ENCODE results near the gene SPINK4.

The SPINK4 gene

DNA sequence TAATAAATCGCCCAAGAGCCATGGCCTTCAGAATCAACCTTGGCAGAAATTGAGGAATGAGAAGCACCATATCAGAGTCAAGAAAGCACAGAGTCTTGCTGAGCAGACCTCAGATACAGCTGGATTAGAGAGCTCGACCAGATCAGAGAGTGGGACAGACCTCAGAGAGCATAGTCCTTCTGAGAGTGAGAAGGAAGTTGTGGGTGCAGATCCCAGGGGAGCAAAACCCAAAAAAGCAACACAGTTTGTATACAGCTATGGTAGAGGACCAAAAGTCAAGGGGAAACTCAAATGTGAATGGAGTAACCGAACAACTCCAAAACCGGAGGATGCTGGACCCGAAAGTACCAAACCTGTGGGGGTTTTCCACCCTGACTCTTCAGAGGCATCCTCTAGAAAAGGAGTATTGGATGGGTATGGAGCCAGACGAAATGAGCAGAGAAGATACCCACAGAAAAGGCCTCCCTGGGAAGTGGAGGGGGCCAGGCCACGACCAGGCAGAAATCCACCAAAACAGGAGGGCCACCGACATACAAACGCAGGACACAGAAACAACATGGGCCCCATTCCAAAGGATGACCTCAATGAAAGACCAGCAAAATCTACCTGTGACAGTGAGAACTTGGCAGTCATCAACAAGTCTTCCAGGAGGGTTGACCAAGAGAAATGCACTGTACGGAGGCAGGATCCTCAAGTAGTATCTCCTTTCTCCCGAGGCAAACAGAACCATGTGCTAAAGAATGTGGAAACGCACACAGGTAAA is 54.9 kb downstream of the SPINK4 start:
- H3K9ac ChIP-seq, result no peak overlapping the region
- no peak overlapping the region for H3K4me3 ChIP-seq (ENCODE audit: low read depth, low read length)
- no peak overlapping the region for H3K27ac ChIP-seq
- peaks cover 6% of the 10 kb centered on the region for H3K4me1 ChIP-seq
- no peaks in the 10 kb centered on the region for H3K27me3 ChIP-seq (ENCODE audit: control insufficient read depth, insufficient read depth, low read length)
- peaks cover 24% of the 10 kb centered on the region for H3K79me2 ChIP-seq
- no peak overlapping the region for H2AFZ ChIP-seq
- no peak overlapping the region for H3K4me2 ChIP-seq (ENCODE audit: low read length)
- TF ChIP-seq, protein P1, sequence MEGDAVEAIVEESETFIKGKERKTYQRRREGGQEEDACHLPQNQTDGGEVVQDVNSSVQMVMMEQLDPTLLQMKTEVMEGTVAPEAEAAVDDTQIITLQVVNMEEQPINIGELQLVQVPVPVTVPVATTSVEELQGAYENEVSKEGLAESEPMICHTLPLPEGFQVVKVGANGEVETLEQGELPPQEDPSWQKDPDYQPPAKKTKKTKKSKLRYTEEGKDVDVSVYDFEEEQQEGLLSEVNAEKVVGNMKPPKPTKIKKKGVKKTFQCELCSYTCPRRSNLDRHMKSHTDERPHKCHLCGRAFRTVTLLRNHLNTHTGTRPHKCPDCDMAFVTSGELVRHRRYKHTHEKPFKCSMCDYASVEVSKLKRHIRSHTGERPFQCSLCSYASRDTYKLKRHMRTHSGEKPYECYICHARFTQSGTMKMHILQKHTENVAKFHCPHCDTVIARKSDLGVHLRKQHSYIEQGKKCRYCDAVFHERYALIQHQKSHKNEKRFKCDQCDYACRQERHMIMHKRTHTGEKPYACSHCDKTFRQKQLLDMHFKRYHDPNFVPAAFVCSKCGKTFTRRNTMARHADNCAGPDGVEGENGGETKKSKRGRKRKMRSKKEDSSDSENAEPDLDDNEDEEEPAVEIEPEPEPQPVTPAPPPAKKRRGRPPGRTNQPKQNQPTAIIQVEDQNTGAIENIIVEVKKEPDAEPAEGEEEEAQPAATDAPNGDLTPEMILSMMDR (IDR thresholded peaks at IDR 0.05), result no peak
- H3K36me3 ChIP-seq (ENCODE audit: control insufficient read depth, insufficient read depth, low read length), result no peaks in the 10 kb centered on the region
- H3K9me3 ChIP-seq (ENCODE audit: control insufficient read depth, low read length), result no peaks in the 10 kb centered on the region

DNA sequence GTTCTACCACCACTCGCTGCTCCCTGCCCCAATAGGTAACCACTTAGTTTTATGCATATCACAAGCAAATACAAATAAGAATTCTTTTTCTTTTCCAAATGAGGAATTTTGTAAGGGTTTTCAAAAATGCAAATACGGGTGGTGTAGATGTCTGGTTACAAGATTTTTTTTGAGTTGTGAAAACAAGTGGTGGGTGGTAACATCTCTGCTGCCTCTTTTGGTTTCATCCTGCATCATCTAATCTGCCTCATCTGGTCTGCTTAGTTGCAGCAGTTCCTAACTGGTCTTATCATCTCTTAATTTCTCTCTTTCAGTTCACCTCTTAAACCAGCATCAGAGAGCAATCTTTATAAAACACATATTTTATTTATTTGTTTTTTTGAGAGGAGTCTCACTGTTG is 55.6 kb downstream of the SPINK4 start:
- Histone ChIP-seq H3K9me3 (ENCODE audit: control insufficient read depth, low read length) (no peaks in the 10 kb centered on the region), H3K9ac (no peak overlapping the region), H3K4me2 (ENCODE audit: low read length) (no peak overlapping the region), H3K4me1 (peaks cover 6% of the 10 kb centered on the region), H3K4me3 (ENCODE audit: low read depth, low read length) (no peak overlapping the region), H3K79me2 (peaks cover 24% of the 10 kb centered on the region), H3K27ac (no peak overlapping the region), H2AFZ (no peak overlapping the region), H3K27me3 (ENCODE audit: control insufficient read depth, insufficient read depth, low read length) (no peaks in the 10 kb centered on the region), H3K36me3 (ENCODE audit: control insufficient read depth, insufficient read depth, low read length) (no peaks in the 10 kb centered on the region)
- TF ChIP-seq, protein P1 (IDR thresholded peaks at IDR 0.05), result no peak

DNA sequence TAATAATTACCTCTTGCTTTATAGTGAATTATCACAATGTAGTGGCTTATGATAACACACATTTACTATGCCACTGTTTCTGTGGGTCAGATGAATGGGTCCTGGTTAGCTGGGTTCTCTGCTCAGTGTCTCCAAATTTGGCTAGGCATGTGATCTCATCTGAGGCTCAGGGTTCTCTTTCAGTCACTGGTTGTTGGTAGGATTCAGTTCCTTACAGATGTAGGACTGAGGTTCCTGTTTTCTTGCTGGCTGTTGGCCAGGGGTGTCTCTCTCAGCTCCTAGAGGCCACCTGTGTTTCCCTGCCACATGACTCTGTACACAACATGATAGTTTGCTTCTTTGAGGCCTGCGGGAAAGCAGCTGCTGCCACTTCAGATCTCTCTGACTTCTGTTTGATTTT is 57.5 kb downstream of the SPINK4 start:
- Histone ChIP-seq H3K79me2 (peaks cover 14% of the 10 kb centered on the region), H3K9ac (no peak overlapping the region), H2AFZ (no peak overlapping the region), H3K4me3 (ENCODE audit: low read depth, low read length) (no peak overlapping the region), H3K9me3 (ENCODE audit: control insufficient read depth, low read length) (no peaks in the 10 kb centered on the region), H3K36me3 (ENCODE audit: control insufficient read depth, insufficient read depth, low read length) (no peaks in the 10 kb centered on the region), H3K27ac (no peak overlapping the region), H3K4me1 (peaks cover 6% of the 10 kb centered on the region), H3K4me2 (ENCODE audit: low read length) (no peak overlapping the region), H3K27me3 (ENCODE audit: control insufficient read depth, insufficient read depth, low read length) (no peaks in the 10 kb centered on the region)
- TF ChIP-seq, protein P1 (IDR thresholded peaks at IDR 0.05), result no peak

All from parathyroid adenoma (tissue), 2 donors.